KG1 (cell line): ENCODE results near the gene CHD5.

Experiments
- DNase-seq: peaks from one replicate; lab custom pipeline; 2025; lab: John Stamatoyannopoulos, UW

Gene CHD5

GRCh38 chr1:6062670-6063069 is 117.5 kb downstream of the CHD5 start:
- no peak for DNase-seq

DNA sequence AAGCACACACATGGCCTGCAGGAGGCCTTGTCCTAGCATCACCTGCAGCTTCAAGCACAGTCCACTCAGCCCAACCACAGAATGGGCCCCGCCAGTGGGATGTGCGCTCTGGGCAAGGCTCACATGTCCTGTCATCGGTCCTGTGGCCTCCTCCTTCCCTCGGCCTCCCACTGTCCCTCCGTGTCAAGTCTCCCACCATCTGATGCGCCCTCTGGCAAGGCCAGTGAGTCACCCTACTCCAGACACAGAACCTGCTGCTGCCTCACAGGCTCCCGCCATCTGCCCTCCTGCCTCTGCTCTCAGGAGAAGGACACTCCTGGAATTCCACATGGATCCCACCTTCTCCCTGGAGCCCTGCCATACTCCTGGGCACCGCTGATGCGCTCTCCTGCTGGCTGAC is 120.3 kb downstream of the CHD5 start:
- DNase-seq, result no peak

DNA sequence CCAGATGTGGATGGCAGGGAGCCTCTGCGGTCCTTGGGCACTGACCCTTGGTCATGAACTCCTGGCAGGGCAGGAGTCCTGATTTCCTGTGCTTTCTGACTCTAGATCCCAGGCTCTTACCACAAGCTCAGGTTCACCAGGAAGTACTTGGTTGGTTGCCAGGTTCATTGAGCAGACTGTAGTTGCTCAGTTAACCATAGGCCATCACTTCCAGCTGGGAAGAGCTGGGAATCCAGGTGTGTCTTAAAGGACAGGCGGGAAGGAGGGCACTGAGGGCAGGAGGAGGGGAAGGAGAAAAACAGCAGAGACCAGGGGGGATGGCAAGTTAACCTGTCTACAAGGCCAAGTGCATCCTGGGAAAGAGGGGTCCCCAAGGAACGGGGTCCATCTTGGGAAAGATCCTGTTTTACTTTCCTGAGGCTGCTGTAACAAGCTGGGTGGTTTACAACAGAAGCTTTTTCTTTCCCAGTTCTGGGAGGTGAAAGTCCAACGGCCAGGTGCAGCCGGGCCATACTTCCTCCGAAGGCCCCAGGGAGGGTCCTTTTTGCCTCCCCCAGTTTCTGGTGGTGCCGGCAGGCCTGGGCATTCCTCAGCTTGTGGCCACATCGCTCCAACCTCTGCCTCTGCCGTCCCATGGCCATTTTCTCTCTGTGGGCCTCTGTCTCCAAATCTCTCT is 122.8 kb downstream of the CHD5 start:
- DNase-seq, result no peak

DNA sequence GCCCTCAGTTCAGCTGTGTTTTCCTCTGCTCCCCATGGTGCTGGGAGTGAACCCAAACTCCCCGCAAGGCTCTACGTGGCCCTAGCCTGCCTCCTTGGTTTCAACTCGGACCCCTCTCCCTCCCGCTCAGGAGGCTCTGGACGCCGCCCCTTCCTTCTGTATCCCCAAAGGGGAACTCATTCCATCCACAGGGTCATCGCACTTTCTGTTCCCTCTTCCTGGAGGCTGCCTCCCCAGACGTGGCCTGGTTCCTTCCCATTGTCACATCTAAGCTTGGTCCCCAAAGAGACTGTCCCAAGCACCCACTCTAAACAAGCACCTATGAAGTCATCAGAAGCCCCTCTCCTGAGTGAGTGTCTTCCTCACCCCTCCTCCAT is 123.6 kb downstream of the CHD5 start:
- DNase-seq, result no peak

DNA sequence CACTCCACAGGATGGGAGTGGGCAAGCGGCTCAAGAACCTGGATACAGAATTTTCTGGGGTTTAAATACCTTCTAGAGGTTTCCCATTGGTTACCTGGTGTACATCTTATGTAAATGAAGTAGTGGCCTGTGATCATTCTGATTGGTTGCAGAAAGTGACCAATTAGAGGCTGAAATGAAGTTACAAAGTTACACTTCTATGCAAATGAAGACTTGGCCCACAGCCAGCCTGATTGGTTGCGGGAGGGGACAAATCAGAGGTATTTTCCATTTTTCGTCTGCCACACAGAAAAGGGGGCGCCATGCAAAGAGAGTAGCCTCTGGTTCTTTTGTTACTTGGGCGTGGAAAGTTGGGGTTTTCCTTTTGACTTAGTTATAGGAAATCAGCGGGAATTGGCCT is 125.5 kb downstream of the CHD5 start:
- no peak for DNase-seq

DNA sequence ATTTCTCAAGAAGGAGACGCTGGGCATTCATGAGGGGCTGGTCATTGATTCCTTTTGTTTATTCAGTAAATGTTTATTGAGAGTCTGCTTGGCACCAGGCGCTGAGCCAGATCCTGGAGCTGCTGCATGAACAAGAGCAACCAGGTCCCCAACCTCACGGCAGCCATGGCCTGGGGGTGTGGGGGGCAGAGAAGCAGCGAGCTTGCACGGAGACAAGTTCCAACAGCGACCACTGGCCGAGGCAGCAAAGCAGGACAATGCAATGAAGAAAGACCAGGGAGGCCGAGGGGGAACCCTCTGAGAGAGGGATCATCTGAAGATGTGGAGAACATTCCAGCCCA is 126.9 kb downstream of the CHD5 start:
- DNase-seq, result no peak

DNA sequence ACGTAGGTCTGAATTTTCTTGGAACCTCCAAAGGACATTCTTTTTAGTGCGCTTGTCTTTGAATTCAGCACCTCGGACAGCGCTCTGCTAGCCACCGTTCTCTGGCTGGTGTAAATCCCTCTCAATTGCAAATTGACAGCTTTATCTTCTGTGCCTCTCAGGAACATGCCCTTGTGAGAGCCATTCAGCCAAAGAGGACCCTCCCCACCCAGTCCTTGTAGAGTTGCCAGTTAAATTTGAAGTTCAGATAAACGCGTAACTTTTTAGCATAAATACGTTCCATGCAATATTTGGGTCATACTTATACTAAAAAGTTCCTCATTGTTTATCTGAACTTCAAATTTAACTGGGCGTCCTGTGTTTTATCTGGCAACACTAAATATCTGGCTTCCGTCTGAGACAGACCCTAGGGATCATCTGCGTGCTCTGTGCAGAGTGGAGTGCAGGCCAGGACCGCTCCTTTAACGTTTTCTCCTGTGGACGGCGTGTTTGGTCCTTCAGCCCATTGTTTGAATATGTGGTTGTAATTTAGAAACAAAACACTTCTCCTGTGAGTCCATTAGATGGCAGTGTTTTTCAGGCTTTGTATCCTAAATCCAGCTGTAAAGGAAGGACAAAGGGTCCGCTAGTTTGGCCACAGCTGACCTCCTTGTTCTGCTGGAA is 127.4 kb downstream of the CHD5 start:
- peak; percentile 3 for DNase-seq
